ENCODE data around the gene TFCP2. TPM values are rescaled to one million over a fixed set of nuclear protein-coding genes. Genes with fewer than 3 reads are reported as not detected.

The TFCP2 gene
- total and polyA plus RNA-seq, 2 donors from 2014 or later: 15.2 to 31.2 TPM

- intact Hi-C loops (cut with DNase I): no loop called here
- TF ChIP-seq CTCF (IDR thresholded peaks at IDR 0.05; ENCODE audit: borderline replicate concordance, extremely low read depth, insufficient read depth): no peak
- Histone ChIP-seq H3K36me3 (ENCODE audit: control insufficient read depth in 2 of 3, insufficient read depth in 3 of 3, low read length in 3 of 3) (no peaks in the 10 kb centered on the region), H3K4me3 (ENCODE audit: low read length in 3 of 3) (no peak overlapping the region), H3K9me3 (ENCODE audit: control insufficient read depth in 2 of 3, insufficient read depth in 1 of 3, low read length in 3 of 3) (no peaks in the 10 kb centered on the region), H3K9ac (ENCODE audit: low read length in 3 of 3) (no peak overlapping the region), H3K27ac (ENCODE audit: low read depth in 2 of 2, low read length in 2 of 2) (no peak overlapping the region), H3K4me1 (ENCODE audit: control insufficient read depth in 2 of 3, insufficient read depth in 2 of 3, low read depth in 1 of 3, low read length in 3 of 3) (peaks cover 0 to 3% (median 0%) of the 10 kb centered on the region in 3 donors), H3K27me3 (ENCODE audit: control insufficient read depth, insufficient read depth, low read length) (no peaks in the 10 kb centered on the region)
- DNase-seq: no peak
- FAIRE-seq: no peak
Measured at GRCh38 chr12:51177897-51178296, 5.0 kb upstream of the TFCP2 start.

GRCh38 chr12:51174501-51174900 lies 1.6 kb upstream of the TFCP2 start:
- Histone ChIP-seq H3K36me3 (ENCODE audit: control insufficient read depth in 2 of 3, insufficient read depth in 3 of 3, low read length in 3 of 3) (no peaks in the 10 kb centered on the region), H3K9ac (ENCODE audit: low read length in 3 of 3) (no peak overlapping the region), H3K4me3 (ENCODE audit: low read length in 3 of 3) (no peak overlapping the region), H3K4me1 (ENCODE audit: control insufficient read depth in 2 of 3, insufficient read depth in 2 of 3, low read depth in 1 of 3, low read length in 3 of 3) (peaks cover 0 to 10% (median 7%) of the 10 kb centered on the region in 3 donors), H3K27ac (ENCODE audit: low read depth in 2 of 2, low read length in 2 of 2) (no peak overlapping the region), H3K9me3 (ENCODE audit: control insufficient read depth in 2 of 3, insufficient read depth in 1 of 3, low read length in 3 of 3) (no peaks in the 10 kb centered on the region), H3K27me3 (ENCODE audit: control insufficient read depth, insufficient read depth, low read length) (no peaks in the 10 kb centered on the region)
- no peak for DNase-seq
- no peak for TF ChIP-seq CTCF (IDR thresholded peaks at IDR 0.05; ENCODE audit: borderline replicate concordance, extremely low read depth, insufficient read depth)
- intact Hi-C loops (cut with DNase I): no loop called here
- FAIRE-seq: no peak

- H3K9ac ChIP-seq (ENCODE audit: low read length in 3 of 3): peak overlapping the region; percentile 92 to 95 (median 93)
- no peaks in the 10 kb centered on the region for H3K9me3 ChIP-seq (ENCODE audit: control insufficient read depth in 2 of 3, insufficient read depth in 1 of 3, low read length in 3 of 3)
- no peaks in the 10 kb centered on the region for H3K36me3 ChIP-seq (ENCODE audit: control insufficient read depth in 2 of 3, insufficient read depth in 3 of 3, low read length in 3 of 3)
- H3K4me3 ChIP-seq (ENCODE audit: low read length in 3 of 3): peak overlapping the region; percentile 89 to 98 (median 95)
- FAIRE-seq (no peak), DNase-seq (peak in 1 of 5 donors; percentile 42)
- intact Hi-C loops (cut with DNase I): no loop called here
- H3K27me3 ChIP-seq (ENCODE audit: control insufficient read depth, insufficient read depth, low read length): no peaks in the 10 kb centered on the region
- H3K27ac ChIP-seq (ENCODE audit: low read depth in 2 of 2, low read length in 2 of 2): peak overlapping the region; percentile 100
- no peak for TF ChIP-seq CTCF (IDR thresholded peaks at IDR 0.05; ENCODE audit: borderline replicate concordance, extremely low read depth, insufficient read depth)
- peaks cover 0 to 12% (median 7%) of the 10 kb centered on the region in 3 donors for H3K4me1 ChIP-seq (ENCODE audit: control insufficient read depth in 2 of 3, insufficient read depth in 2 of 3, low read depth in 1 of 3, low read length in 3 of 3)
Measured at GRCh38 chr12:51171884-51172514, 936 bp downstream of the TFCP2 start.
